HFF-Myc (cell line): Measurements from ENCODE around the gene CAPN12.

ENCODE experiments used
- DNase-seq: peaks from one replicate; pipeline ENCODE4 v3.0.0-alpha.2; 2011; ENCODE audit warnings: low read depth; ENCODE audit errors: extremely low read depth
- H3K4me3 ChIP-seq: replicated peaks from 2 replicates; pipeline ENCODE4 v1.5.1; 2011; ENCODE audit warnings: low read depth, mild to moderate bottlenecking, control low read depth, low read length
- TF ChIP-seq, protein P1 (sequence below): IDR thresholded peaks from 2 replicates; pipeline ENCODE4 v1.5.1; 2012; ENCODE audit warnings: mild to moderate bottlenecking, low read depth, low read length, control low read depth; ENCODE audit errors: missing control alignments

The CAPN12 gene

DNA sequence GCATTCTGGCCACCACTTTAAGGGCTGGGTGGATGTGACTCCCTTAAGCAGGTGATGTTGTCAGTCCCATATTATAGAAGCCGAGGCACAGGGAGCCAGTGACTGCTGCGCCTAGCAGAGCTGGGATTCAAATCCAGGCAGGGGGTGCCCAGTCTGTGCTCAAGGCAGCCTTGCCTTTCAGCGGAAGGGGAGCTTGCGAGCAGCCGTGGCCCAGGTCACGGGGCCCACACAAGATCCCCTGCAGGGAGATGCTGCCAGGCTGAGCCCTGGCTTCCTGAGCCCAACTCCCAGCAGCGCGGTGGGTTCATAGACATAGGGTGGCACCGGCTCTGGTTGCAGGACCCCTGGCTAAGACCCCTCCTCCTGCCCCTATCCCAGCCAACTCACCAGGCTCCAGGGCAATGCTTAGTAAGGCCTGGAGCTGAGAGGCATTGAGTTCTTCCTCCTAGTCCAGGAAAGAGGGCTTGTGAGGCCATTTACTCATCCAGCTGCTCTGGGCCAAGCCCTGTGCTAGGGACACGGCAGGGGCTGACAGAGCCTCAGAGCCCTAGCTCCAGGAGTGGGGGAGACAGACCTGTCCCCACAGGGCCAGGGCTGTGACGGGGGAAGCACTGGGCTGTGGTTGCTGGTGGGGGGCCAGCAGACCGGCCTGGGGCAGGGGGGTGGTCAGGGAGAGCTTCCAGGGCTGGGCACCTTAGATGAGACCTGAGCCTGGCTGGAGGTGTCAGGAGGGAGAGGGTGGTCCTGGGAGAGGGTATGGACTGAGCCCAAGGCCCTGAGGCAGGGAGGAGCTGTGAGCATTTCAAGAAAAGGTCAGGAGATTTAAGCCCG lies 9.6 kb downstream of the CAPN12 start:
- no peak for DNase-seq
- no peak overlapping the region for H3K4me3 ChIP-seq
- TF ChIP-seq, protein P1, sequence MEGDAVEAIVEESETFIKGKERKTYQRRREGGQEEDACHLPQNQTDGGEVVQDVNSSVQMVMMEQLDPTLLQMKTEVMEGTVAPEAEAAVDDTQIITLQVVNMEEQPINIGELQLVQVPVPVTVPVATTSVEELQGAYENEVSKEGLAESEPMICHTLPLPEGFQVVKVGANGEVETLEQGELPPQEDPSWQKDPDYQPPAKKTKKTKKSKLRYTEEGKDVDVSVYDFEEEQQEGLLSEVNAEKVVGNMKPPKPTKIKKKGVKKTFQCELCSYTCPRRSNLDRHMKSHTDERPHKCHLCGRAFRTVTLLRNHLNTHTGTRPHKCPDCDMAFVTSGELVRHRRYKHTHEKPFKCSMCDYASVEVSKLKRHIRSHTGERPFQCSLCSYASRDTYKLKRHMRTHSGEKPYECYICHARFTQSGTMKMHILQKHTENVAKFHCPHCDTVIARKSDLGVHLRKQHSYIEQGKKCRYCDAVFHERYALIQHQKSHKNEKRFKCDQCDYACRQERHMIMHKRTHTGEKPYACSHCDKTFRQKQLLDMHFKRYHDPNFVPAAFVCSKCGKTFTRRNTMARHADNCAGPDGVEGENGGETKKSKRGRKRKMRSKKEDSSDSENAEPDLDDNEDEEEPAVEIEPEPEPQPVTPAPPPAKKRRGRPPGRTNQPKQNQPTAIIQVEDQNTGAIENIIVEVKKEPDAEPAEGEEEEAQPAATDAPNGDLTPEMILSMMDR: no peak

DNA sequence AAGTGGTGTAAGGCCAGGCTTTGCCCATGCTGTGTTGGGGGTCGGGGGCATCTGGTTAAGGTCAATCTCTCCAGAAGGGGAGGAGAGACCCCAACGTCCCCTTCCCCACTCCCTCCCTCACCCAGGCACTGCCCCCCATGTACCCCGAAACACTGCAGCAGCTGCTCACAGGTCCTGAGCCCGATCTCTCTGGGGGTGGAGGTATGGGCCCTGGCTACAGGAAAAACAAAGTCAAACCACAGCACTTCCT lies 10.2 kb downstream of the CAPN12 start:
- TF ChIP-seq, protein P1: no peak
- no peak overlapping the region for H3K4me3 ChIP-seq
- no peak for DNase-seq

DNA sequence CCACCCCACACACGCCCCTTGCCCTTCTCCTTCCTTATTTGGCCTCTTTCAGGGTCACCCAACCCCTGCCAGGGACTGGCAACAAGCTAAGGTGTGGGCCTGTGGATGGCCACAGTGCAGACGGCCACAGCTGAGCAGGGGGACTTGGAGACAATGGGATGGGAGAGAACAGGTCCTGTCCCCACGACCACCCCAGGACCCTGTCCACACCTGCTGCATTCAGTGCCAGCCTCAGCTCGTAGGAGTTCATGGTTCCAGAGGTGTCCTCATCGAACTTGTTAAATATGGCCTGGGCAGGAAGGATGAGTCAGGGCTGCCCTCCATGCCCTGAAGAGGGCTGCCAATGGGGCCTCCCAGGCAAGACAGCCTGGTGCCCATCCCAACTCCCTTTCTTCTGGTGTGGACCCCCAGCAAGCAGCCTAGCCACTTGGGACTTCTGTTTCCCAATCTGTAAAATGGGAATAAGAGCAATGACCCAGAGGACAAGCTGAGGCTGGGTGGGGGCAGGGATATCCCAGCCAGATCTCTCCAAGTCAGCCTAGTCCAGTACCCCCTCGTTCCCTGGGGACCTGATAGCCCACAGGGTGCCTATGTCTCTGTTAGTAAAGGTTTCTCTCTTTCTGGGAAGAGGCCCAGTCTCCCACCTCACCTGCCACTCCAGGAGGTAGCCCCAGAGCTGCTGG lies 10.6 kb downstream of the CAPN12 start:
- DNase-seq: no peak
- TF ChIP-seq, protein P1: no peak
- H3K4me3 ChIP-seq: no peak overlapping the region

DNA sequence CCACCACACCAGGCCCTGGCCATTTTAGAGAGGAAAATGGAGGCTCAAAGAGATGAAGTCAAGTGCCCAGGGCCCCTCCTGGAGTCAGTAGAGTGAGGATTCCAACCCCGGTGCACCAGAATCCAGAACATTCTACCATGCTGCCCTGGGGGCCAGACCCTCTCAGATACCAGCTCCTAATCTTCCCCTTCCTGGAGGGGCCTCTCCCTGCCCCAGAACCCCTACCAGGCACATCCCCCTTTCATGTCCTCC lies 11.1 kb downstream of the CAPN12 start:
- DNase-seq: no peak
- H3K4me3 ChIP-seq: no peak overlapping the region
- TF ChIP-seq, protein P1: no peak

DNA sequence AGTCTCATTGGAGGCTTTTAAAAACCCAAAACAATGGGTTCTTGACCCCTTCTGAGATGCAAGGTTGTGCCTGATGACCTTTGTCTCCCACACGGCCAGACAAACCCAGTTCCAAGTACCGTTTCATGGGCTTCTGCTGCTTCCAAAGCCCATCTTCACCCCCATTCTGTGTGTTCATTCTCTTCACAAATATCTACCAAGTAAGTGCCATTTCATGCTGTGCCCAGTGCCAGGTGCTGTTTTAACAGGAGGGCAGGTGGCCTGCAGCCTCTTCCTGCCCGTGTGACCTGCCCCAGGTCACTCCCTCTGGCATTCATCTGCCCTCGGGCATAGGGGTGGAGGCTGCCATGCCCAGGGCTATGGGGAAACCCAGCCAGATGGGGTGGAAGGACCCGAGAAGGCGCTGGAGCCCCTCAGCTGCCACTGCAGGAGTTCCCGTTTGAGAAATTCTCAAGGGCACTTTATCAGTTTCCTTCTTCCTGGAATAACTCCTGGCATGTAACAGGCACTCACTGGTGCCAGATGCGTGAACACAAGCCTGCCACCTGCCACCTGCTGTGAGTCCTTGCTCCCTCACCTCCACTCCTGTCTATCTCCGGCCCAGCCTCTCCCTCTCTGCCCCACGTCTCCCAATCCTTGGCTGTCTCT lies 12.5 kb downstream of the CAPN12 start:
- H3K4me3 ChIP-seq: no peak overlapping the region
- TF ChIP-seq, protein P1: no peak
- DNase-seq: no peak

DNA sequence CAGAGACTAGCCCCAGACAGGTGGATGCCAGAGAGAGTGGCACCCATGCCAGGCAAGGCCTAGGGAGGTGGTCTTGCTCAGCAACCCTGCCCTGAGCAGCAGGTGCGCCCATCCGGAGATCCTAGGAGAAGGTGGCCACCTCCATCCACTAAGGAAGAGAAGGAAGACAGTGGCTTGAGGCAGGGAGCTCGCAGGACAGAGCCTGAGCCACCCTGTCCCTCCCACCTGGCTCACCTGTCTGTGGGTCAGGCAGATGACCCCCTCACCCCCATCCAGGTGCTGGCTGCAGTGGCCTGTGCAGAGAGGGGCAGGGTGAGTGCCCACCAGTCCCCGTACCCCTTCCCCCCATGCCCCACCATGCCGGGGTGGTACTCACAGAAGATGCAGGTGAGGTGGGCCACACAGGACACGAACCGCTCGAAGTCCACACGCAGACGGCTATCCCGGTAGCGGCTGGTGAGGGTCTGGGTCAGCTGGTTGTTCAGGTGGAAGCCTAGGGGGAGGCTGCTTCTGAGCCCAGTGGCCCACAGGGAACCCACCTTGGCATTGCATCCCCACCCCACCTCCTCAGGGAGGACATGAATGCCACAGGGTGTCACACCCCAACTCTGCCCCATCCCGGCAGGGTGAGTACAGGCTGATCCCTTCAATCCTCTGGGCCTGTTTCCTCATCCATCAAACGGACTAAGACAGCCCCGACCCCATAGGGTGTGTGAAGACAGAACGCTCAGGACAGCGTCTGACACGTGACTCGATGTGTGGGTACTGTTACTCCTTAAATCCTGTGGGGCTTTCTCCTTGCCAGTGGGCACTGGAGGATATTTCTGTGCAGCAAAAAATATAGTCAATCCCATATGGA lies 13.3 kb downstream of the CAPN12 start:
- TF ChIP-seq, protein P1: no peak
- DNase-seq: no peak
- H3K4me3 ChIP-seq: no peak overlapping the region
